ENCODE data around the gene HCLS1. TPM values are rescaled to one million over a fixed set of nuclear protein-coding genes. Genes with fewer than 3 reads are reported as not detected.
"Not testable (repeated sequence)": the region's sequence is repeated elsewhere in the genome, so short reads cannot be mapped to it uniquely, and the experiment has no call there.

HCLS1 gene
- polyA plus RNA-seq, 1 donor (not counting 4 experiments of a cell fraction or from before 2014, with no cell fraction given), result 0.10 TPM

DNA sequence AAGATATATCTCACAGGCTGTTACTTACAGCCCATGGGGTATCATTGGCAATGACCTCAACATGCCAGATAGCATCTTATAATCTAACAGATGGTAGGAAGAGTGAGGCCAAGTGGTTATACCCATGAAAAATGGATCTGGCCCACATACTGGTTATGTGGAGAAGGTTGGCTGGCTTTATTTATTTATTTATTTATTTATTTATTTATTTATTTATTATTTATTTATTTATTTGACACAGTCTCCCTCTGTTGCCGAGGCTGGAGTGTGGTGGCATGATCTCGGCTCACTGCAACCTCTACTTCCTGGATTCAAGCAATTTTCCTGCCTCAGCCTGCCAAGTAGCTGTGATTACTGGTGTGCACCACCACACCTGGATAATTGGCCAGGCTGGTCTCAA, 55.9 kb downstream of the HCLS1 start:
- dilution Hi-C loops (cut with MboI; ENCODE audit: extremely low pct_ligation_motif_present, low sequenced_read_pairs), result no loop called here

GRCh38 chr3:121601212-121601812, 59.4 kb downstream of the HCLS1 start:
- H3K27me3 ChIP-seq (ENCODE audit: control insufficient read depth, extremely low read depth, insufficient read depth, low read length), result no peaks in the 10 kb centered on the region
- H3K9ac ChIP-seq (ENCODE audit: control insufficient read depth, extremely low read depth, insufficient read depth, low read length), result no peak overlapping the region
- dilution Hi-C loops (cut with MboI; ENCODE audit: extremely low pct_ligation_motif_present, low sequenced_read_pairs), result no loop called here
- H3K9me1 ChIP-seq (ENCODE audit: control insufficient read depth, extremely low read depth, insufficient read depth, low read length), result no peaks in the 10 kb centered on the region
- H3K4me2 ChIP-seq (ENCODE audit: control insufficient read depth, extremely low read depth, insufficient read depth, low read depth, low read length), result no peak overlapping the region
- DNase-seq (ENCODE audit: low read depth, low spot score), result no peak
- no peaks in the 10 kb centered on the region for H3K36me3 ChIP-seq (ENCODE audit: control insufficient read depth in 2 of 2, extremely low read depth in 1 of 2, insufficient read depth in 2 of 2, low read length in 2 of 2)
- no peak overlapping the region for H3K27ac ChIP-seq (ENCODE audit: control insufficient read depth, insufficient read depth, low read length)
- H3K9me3 ChIP-seq (ENCODE audit: control insufficient read depth, low read depth, low read length), result no peaks in the 10 kb centered on the region
- no peak overlapping the region for H2AFZ ChIP-seq (ENCODE audit: control insufficient read depth, low read length)
- TF ChIP-seq EZH2 (IDR thresholded peaks at IDR 0.05; ENCODE audit: low read length), result no peak
- TF ChIP-seq, protein P1, sequence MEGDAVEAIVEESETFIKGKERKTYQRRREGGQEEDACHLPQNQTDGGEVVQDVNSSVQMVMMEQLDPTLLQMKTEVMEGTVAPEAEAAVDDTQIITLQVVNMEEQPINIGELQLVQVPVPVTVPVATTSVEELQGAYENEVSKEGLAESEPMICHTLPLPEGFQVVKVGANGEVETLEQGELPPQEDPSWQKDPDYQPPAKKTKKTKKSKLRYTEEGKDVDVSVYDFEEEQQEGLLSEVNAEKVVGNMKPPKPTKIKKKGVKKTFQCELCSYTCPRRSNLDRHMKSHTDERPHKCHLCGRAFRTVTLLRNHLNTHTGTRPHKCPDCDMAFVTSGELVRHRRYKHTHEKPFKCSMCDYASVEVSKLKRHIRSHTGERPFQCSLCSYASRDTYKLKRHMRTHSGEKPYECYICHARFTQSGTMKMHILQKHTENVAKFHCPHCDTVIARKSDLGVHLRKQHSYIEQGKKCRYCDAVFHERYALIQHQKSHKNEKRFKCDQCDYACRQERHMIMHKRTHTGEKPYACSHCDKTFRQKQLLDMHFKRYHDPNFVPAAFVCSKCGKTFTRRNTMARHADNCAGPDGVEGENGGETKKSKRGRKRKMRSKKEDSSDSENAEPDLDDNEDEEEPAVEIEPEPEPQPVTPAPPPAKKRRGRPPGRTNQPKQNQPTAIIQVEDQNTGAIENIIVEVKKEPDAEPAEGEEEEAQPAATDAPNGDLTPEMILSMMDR (optimal IDR thresholded peaks at IDR 0.05 in 1 of 3, IDR thresholded peaks at IDR 0.05 in 1 of 3, conservative IDR thresholded peaks at IDR 0.05 in 1 of 3; ENCODE audit: extremely low read depth in 1 of 3, insufficient read depth in 2 of 3, low read length in 3 of 3), result no peak
- H3K4me1 ChIP-seq (ENCODE audit: control insufficient read depth, extremely low read depth, insufficient read depth, low read length), result no peaks in the 10 kb centered on the region
- no peaks in the 10 kb centered on the region for H4K20me1 ChIP-seq (ENCODE audit: control insufficient read depth, extremely low read depth, insufficient read depth, low read length)
- FAIRE-seq, result no peak
- H3K79me2 ChIP-seq (ENCODE audit: control insufficient read depth, insufficient read depth, low read length), result no peaks in the 10 kb centered on the region
- H3K4me3 ChIP-seq (ENCODE audit: control insufficient read depth in 2 of 3, extremely low read depth in 1 of 3, insufficient read depth in 2 of 3, low read depth in 1 of 3, low read length in 3 of 3), result no peak overlapping the region

More for the DNA sequence above, 55.9 kb downstream of the HCLS1 start:
- Histone ChIP-seq H3K27me3 (ENCODE audit: control insufficient read depth, extremely low read depth, insufficient read depth, low read length) (no peaks in the 10 kb centered on the region), H3K4me1 (ENCODE audit: control insufficient read depth, extremely low read depth, insufficient read depth, low read length) (no peaks in the 10 kb centered on the region), H3K4me2 (ENCODE audit: control insufficient read depth, extremely low read depth, insufficient read depth, low read depth, low read length) (no peak overlapping the region), H3K36me3 (ENCODE audit: control insufficient read depth in 2 of 2, extremely low read depth in 1 of 2, insufficient read depth in 2 of 2, low read length in 2 of 2) (no peaks in the 10 kb centered on the region), H3K9ac (ENCODE audit: control insufficient read depth, extremely low read depth, insufficient read depth, low read length) (no peak overlapping the region), H3K27ac (ENCODE audit: control insufficient read depth, insufficient read depth, low read length) (no peak overlapping the region), H3K4me3 (ENCODE audit: control insufficient read depth in 2 of 3, extremely low read depth in 1 of 3, insufficient read depth in 2 of 3, low read depth in 1 of 3, low read length in 3 of 3) (no peak overlapping the region), H4K20me1 (ENCODE audit: control insufficient read depth, extremely low read depth, insufficient read depth, low read length) (no peaks in the 10 kb centered on the region), H2AFZ (ENCODE audit: control insufficient read depth, low read length) (no peak overlapping the region), H3K79me2 (ENCODE audit: control insufficient read depth, insufficient read depth, low read length) (no peaks in the 10 kb centered on the region), H3K9me3 (ENCODE audit: control insufficient read depth, low read depth, low read length) (no peaks in the 10 kb centered on the region), H3K9me1 (ENCODE audit: control insufficient read depth, extremely low read depth, insufficient read depth, low read length) (no peaks in the 10 kb centered on the region)
- no peak for FAIRE-seq
- TF ChIP-seq EZH2 (IDR thresholded peaks at IDR 0.05; ENCODE audit: low read length), result no peak
- TF ChIP-seq, protein P1 (optimal IDR thresholded peaks at IDR 0.05 in 1 of 3, IDR thresholded peaks at IDR 0.05 in 1 of 3, conservative IDR thresholded peaks at IDR 0.05 in 1 of 3; ENCODE audit: extremely low read depth in 1 of 3, insufficient read depth in 2 of 3, low read length in 3 of 3), result no peak
- no peak for DNase-seq (ENCODE audit: low read depth, low spot score)

- H3K4me3 ChIP-seq (ENCODE audit: control insufficient read depth in 2 of 3, extremely low read depth in 1 of 3, insufficient read depth in 2 of 3, low read depth in 1 of 3, low read length in 3 of 3); FAIRE-seq; H3K79me2 ChIP-seq (ENCODE audit: control insufficient read depth, insufficient read depth, low read length); dilution Hi-C loops (cut with MboI; ENCODE audit: extremely low pct_ligation_motif_present, low sequenced_read_pairs); H3K9ac ChIP-seq (ENCODE audit: control insufficient read depth, extremely low read depth, insufficient read depth, low read length); H3K36me3 ChIP-seq (ENCODE audit: control insufficient read depth in 2 of 2, extremely low read depth in 1 of 2, insufficient read depth in 2 of 2, low read length in 2 of 2); H3K4me1 ChIP-seq (ENCODE audit: control insufficient read depth, extremely low read depth, insufficient read depth, low read length); H3K4me2 ChIP-seq (ENCODE audit: control insufficient read depth, extremely low read depth, insufficient read depth, low read depth, low read length); H3K9me3 ChIP-seq (ENCODE audit: control insufficient read depth, low read depth, low read length); H3K9me1 ChIP-seq (ENCODE audit: control insufficient read depth, extremely low read depth, insufficient read depth, low read length); DNase-seq (ENCODE audit: low read depth, low spot score); H3K27ac ChIP-seq (ENCODE audit: control insufficient read depth, insufficient read depth, low read length); H2AFZ ChIP-seq (ENCODE audit: control insufficient read depth, low read length); H3K27me3 ChIP-seq (ENCODE audit: control insufficient read depth, extremely low read depth, insufficient read depth, low read length); H4K20me1 ChIP-seq (ENCODE audit: control insufficient read depth, extremely low read depth, insufficient read depth, low read length): not testable (repeated sequence)
These were observed 60.8 kb downstream of the HCLS1 start for GRCh38 chr3:121599900-121600299.

All from keratinocyte (primary cell).